Panc1 (cell line): ENCODE data around the gene FBXW7. TPM values are rescaled to one million over a fixed set of nuclear protein-coding genes. Genes with fewer than 3 reads are reported as not detected.

Source experiments
- ATAC-seq: fragments of 200-7000 bp; cut with Tn5 transposase; 2 replicates; pipeline ENCODE4 v1.9.1; 2020; ENCODE audit warnings: mild to moderate bottlenecking, moderate library complexity
- BruUV-seq: library from RNA; stranded (reverse); fragments of 400-500 nt; replicated peaks from 2 replicates; lab custom pipeline; 2021; lab: Mats Ljungman, UMichigan
- CTCF ChIA-PET: fragments of 300-600 bp; sonication (Branson Sonifier 250); formaldehyde crosslinking; loops from one replicate; lab custom pipeline; 2022; ENCODE audit warnings: antibody characterized with exemption; lab: Charles Lee
- POLR2A ChIA-PET: fragments of 300-600 bp; sonication (Branson Sonifier 250); formaldehyde crosslinking; loops from one replicate; lab custom pipeline; 2022; ENCODE audit warnings: antibody characterized with exemption; lab: Charles Lee
- DNase-seq: peaks from one replicate; pipeline ENCODE4 v3.0.0-alpha.2; 2010; ENCODE audit warnings: low read depth, low spot score
- H3K27ac ChIP-seq: 2 replicates; pipeline ENCODE4 v1.5.1; 2011; ENCODE audit warnings: mild to moderate bottlenecking, low read length, inconsistent platforms
- H3K27me3 ChIP-seq: fragments of 200-500 bp; sonication (Bioruptor generic); 2 replicates; pipeline ENCODE4 v1.6.0; 2014; ENCODE audit warnings: low read length, inconsistent platforms; ENCODE audit not compliant: control insufficient read depth, insufficient read depth
- H3K36me3 ChIP-seq: fragments of 200-500 bp; sonication (Bioruptor generic); 2 replicates; pipeline ENCODE4 v1.5.1; 2014; ENCODE audit warnings: inconsistent platforms, mild to moderate bottlenecking, low read length, moderate library complexity; ENCODE audit not compliant: control insufficient read depth, insufficient read depth
- H3K4me1 ChIP-seq: 2 replicates; pipeline ENCODE4 v1.5.1; 2011; ENCODE audit warnings: inconsistent platforms, mild to moderate bottlenecking, low read length, moderate library complexity; ENCODE audit not compliant: control insufficient read depth, insufficient read depth
- H3K4me3 ChIP-seq, 2 experiments: 2 replicates each; pipeline ENCODE4 v1.5.1; 2011 to 2012; ENCODE audit warnings: low read depth in 2 of 2, low read length in 2 of 2, mild to moderate bottlenecking in 2 of 2, inconsistent platforms in 1 of 2, moderate library complexity in 1 of 2
- H3K9me3 ChIP-seq: fragments of 200-500 bp; sonication (Bioruptor generic); 2 replicates; pipeline ENCODE4 v1.5.1; 2014; ENCODE audit warnings: low read depth, mild to moderate bottlenecking, inconsistent platforms, low read length, moderate library complexity; ENCODE audit not compliant: control insufficient read depth, insufficient read depth
- CTCF ChIP-seq: fragments of 450-650 bp; IDR thresholded peaks from 2 replicates; pipeline ENCODE4 v1.5.1; 2017; ENCODE audit warnings: mild to moderate bottlenecking
- REST ChIP-seq, 2 experiments: IDR thresholded peaks; 2 replicates each; pipeline ENCODE4 v1.6.1; 2011 to 2012; ENCODE audit warnings: low read depth in 2 of 2, control low read depth in 1 of 2, low read length in 1 of 2, mild to moderate bottlenecking in 1 of 2, moderate library complexity in 1 of 2; ENCODE audit not compliant: insufficient read depth in 1 of 2
- SIN3A ChIP-seq: IDR thresholded peaks from 2 replicates; pipeline ENCODE4 v1.6.1; 2012; ENCODE audit warnings: low read depth, mild to moderate bottlenecking, low read length, moderate library complexity, borderline replicate concordance; ENCODE audit not compliant: insufficient read depth
- TCF7L2 ChIP-seq: IDR thresholded peaks from 2 replicates; pipeline ENCODE4 v1.6.1; 2011; ENCODE audit warnings: mild to moderate bottlenecking, low read depth, low read length, inconsistent platforms
- in situ Hi-C: cut with HindIII; loops from 2 replicates; pipeline ENCODE4 v1.10.0; 2016; ENCODE audit warnings: low sequenced_read_pairs, low pct_unique_long_range_greater_than_20kb
- intact Hi-C: fragments of 100-400 bp; cut with micrococcal nuclease; formaldehyde crosslinking; loops from one replicate; pipeline ENCODE4 v1.10.0; 2022; ENCODE audit not compliant: unreplicated experiment
- total RNA-seq: library from RNA; stranded (reverse); gene quantifications from one replicate; pipeline ENCODE4 v1.2.1, GENCODE V29; 2021; ENCODE audit not compliant: unreplicated experiment

FBXW7 gene
- total RNA-seq, 1 experiment from 2014 or later, result 16.2 TPM

GRCh38 chr4:152385551-152385950, 150.3 kb downstream of the FBXW7 start:
- in situ Hi-C loops, result no loop called here
- ChIA-PET POLR2A (no interaction called here), CTCF (no interaction called here)
- Histone ChIP-seq H3K4me3 (no peak overlapping the region), H3K27ac (no peak overlapping the region), H3K36me3 (no peaks in the 10 kb centered on the region), H3K9me3 (no peaks in the 10 kb centered on the region), H3K4me1 (no peaks in the 10 kb centered on the region), H3K27me3 (no peaks in the 10 kb centered on the region)
- ATAC-seq (no peak), DNase-seq (no peak)
- no TSS peak for BruUV-seq
- intact Hi-C loops, result no loop called here
- TF ChIP-seq CTCF (peak; percentile 58; the same call in 1 of the 2 replicates), SIN3A (no peak)

GRCh38 chr4:152382057-152382785, 153.7 kb downstream of the FBXW7 start:
- Histone ChIP-seq H3K36me3 (no peaks in the 10 kb centered on the region), H3K9me3 (no peaks in the 10 kb centered on the region), H3K4me3 (no peak overlapping the region), H3K27me3 (no peaks in the 10 kb centered on the region), H3K27ac (no peak overlapping the region), H3K4me1 (no peaks in the 10 kb centered on the region)
- in situ Hi-C loops (no loop called here), intact Hi-C loops (no loop called here)
- BruUV-seq, result no TSS peak
- TF ChIP-seq CTCF (no peak), TCF7L2 (no peak), REST (IDR thresholded peaks at IDR 0.05; ENCODE audit: insufficient read depth in 1 of 2, low read depth in 2 of 2, low read length in 1 of 2) (no peak)
- ATAC-seq (no peak), DNase-seq (no peak)
- CTCF ChIA-PET, result no interaction called here
- POLR2A ChIA-PET, result no interaction called here
